GM18873 (cell line): ENCODE data around the gene WDR44.
"Not testable (repeated sequence)": the region's sequence is repeated elsewhere in the genome, so short reads cannot be mapped to it uniquely, and the experiment has no call there.

ENCODE experiments used
- ATAC-seq: cut with Tn5 transposase; IDR thresholded peaks from one replicate; pipeline ENCODE4 v1.9.1; 2021; ENCODE audit warnings: mild to moderate bottlenecking, moderate library complexity, moderate number of reproducible peaks; ENCODE audit not compliant: unreplicated experiment, low FRiP score

Gene WDR44

DNA sequence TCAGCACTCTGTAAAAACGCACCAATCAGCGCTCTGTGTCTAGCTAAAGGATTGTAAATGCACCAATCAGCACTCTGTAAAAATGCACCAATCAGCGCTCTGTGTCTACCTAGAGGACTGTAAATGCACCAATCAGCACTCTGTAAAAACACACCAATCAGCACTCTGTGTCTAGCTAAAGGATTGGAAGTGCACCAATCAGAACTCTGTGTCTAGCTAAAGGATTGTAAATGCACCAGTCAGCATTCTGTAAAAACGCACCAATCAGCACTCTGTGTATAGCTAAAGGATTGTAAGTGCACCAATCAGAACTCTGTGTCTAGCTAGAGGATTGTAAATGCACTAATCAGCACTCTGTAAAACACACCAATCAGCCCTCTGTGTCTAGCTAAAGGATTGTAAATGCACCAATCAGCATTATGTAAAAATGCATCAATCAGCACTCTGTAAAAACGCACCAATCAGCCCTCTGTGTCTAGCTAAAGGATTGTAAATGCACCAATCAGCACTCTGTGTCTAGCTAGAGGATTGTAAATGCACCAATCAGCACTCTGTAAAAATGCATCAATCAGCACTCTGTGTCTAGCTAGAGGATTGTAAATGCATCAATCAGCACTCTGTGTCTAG lies 124.9 kb downstream of the WDR44 start:
- ATAC-seq = not testable (repeated sequence)

DNA sequence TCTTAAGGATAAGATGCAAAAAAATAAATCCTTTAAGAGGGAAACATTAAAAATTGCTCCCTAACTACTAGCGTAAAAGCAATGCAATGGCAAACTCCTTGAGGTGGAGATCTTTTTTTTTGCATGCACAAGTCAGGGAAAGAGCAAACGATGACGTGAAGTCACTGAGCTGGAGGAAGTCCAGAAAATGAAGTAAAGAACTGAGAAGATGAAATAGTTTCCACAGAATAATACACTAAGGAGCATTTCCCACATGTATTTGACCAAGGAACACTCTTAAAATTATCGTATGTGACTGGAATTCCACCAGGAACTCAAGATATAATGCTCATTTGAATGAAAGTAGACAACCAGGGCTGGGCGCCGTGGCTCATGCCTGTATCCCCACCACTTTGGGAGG lies 128.7 kb downstream of the WDR44 start:
- no peak for ATAC-seq

DNA sequence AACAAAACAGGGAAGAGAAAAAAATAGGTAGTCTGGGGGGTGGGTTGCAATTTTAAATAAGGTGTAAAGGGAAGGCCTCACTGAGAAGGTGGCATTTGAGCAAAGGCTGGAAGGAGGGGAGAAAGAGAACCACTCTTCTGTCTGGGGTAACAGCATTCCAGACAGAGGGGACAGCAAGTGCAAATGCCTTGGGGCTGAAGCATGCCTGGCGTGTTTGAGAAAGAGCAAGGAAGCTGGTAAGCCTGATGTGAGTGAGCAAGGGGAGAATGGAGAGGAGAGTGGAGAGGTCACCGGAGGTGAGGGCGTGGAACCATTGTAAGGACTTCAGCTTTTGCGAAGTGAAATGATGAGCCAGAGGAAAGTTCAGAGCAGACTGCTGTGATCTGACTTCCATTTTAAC lies 130.0 kb downstream of the WDR44 start:
- no peak for ATAC-seq

DNA sequence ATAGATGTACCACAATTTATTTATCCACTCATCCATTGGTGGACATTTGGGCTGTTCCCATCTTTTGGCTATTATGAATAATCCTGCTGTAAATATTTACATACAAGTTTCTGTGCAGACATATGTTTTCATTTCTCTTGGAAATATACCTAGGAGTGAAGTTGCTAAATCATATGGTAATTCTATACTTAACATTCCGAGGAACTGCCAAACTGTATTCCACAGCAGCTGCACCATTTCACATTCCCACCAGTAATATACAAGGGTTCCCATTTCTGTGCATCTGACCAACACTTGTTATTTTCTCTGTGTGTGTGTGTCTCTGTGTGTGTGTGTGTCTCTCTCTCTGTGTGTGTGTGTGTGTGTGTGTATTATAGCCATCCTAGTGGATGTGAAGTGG lies 134.3 kb downstream of the WDR44 start:
- no peak for ATAC-seq

- ATAC-seq = not testable (repeated sequence)
Observed at GRCh38 chrX:118482384-118482783, 136.5 kb downstream of the WDR44 start.

DNA sequence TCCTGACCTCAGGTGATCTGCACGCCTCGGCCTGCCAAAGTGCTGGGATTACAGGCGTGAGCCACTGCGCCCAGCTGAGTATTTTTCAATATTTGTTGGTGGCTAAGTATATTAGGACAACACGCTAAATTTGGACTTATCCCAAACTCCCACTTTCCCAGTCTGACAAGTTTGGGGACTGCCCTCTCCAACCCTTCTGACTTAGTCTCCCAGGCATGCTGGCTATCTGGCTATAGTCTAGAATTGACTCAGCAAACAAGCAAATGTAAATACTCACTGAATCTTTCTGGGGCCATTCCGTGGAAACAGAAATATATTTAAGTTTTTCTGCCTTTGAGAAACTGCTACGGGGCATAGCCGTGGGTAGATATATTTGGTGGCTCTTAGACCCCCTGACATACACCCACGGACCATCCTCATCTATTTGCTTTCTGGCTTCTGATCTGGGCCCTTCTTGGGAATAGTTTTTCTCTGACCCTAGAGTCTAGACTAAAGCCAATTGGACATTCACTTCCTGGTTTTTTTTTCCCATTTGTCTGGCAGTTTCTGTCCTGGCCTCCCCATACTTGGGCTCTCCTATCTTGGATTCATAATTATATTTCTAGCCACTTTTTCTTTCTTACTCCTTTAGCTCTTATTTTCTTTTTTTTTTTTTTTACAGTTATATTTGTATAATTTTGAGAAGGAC lies 138.5 kb downstream of the WDR44 start:
- no peak for ATAC-seq

- not testable (repeated sequence) for ATAC-seq
Observed at GRCh38 chrX:118486693-118487092, 140.8 kb downstream of the WDR44 start.

DNA sequence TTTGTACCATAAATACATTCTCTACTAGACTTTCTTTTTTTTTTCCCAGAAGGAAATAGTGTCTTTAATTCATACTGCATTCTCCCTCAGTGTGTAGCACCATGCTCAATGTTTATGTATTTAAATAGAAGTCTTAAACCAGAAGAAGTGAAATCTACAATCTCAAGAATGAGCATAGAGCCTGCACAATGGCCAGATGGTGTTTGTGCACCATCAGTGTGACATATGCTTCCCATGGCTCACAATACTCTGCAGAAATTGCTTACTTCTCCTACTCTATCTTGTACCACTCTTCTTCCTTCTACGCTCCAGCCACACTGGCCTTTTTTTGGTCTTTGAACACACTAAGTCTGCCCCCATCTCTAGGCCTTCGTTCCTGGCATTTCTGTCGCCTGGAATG lies 147.1 kb downstream of the WDR44 start:
- no peak for ATAC-seq

DNA sequence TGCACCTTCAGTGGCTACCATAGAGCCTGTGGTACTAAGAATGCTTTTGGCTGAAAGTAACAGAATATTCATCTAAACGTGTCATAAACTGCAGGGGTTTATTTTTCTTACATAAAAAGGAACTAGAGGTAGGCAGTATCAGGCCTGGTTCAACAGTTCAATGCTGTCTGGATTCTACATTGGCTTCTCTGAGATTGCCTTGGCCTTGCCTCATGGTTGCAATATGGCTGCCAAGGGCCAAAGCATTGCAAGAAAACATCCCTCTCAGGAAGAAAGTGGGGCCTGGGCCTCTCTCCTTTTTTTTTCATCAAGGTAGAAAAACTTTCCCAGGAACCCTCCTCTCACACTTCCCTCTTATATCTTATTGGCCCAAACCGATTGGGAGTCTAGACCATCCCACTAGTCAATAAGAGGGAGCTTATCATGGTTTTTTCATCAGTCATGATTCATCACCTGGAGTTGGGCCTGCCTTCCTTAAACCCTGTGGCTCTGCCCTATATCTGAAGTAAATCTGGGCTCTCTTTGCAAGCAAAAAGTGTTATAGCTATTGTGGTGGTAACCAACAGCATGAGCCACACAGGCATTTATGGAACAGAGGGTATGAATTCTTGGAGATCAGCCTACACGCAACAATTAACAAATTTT lies 147.9 kb downstream of the WDR44 start:
- ATAC-seq = no peak

DNA sequence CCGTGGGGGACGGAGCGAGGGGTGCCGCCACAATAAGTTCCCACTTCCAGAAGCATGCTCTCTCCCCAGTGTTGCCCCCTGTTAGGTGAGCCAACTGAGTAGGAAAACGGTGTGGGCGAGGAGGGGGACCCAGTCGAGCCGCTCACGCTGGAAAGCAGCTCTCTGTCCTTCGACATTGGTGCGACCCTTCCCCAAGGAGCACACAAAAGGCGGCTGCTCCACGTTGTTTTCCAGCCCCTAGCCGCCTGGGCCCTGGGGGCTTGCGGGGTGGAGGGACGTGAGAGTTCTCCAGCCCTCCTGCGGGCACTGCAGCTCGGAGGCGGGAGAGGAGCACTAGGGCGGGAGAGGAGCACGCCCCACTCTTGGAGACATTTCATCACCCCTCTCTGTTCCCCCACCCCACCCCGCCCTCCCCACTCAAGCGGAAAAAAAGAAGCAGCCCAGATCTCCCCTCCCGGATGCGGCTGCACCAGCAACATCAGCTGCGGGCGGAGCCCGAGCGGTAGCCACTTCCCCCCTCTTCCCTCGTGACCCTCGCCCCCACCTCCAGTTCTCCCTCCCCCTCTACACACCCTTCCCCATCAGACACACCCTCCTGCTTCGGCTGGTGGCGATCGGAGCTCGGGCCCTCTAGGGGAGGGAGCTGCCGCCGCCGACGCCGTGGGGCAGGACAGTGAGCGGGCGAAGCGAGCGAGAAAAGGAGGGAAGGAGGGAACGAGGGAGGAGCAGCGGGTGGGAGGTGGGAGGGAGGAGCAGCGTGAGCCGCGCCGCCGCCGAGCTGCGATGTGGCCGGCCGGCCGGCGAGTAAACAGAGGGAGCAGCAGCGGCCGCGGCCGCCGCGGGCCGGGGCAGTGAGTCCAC lies 149.4 kb downstream of the WDR44 start, which contains the start of gene DOCK11:
TSS of gene DOCK11 (plus strand) at position 755 of the 861 bp plus-strand sequence. CDS start 157 bp downstream, outside the sequence.
- ATAC-seq = peak; percentile 49

GRCh38 chrX:118495958-118496762 lies 150.3 kb downstream of the WDR44 start:
- peak; percentile 63 for ATAC-seq

DNA sequence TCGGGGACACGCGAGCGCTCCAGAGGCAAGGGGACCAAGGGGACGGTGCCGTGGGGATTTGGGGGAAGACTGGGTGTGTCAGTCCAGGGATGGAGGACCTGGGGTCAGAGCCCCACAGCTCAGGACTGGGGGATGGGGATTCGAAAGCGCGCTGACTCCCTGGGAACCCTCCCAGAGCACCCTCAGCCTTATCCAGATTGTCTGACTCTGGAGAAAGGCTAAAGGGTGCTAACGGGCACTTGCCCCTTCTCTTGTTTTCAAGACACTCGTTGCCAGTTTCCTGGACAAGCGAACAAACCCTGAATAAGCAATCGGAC lies 150.8 kb downstream of the WDR44 start:
- ATAC-seq = peak; percentile 7

DNA sequence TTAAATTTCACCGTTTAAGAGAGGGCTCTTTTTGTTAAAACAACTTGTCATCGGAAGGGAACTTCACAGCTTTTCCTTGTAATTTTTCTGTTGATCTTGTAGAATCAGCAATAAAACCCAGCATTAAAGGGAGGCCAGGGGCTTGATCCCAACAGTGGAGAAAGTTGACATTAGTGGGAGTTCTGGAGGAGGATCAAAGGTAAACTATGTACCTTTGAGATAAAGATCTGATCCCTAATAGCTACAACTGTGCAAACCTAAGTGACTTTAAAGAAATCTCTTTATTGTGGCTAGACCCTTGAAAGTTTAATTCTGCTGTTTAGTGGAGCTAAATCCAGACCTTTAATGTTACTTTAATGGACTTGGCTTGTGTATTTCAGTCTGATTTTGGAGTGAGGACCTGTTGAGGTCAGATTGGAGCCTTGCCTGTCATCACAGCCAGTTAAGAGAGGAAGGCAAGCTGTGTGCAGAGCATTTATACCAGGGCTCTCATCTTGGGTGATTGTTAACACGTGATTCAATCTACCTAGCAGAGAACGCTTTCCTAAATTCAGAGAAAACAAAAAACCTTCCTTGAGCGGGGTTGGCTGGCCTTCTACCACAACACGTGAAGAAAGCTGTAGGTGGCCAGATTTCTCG lies 151.4 kb downstream of the WDR44 start:
- ATAC-seq = no peak

DNA sequence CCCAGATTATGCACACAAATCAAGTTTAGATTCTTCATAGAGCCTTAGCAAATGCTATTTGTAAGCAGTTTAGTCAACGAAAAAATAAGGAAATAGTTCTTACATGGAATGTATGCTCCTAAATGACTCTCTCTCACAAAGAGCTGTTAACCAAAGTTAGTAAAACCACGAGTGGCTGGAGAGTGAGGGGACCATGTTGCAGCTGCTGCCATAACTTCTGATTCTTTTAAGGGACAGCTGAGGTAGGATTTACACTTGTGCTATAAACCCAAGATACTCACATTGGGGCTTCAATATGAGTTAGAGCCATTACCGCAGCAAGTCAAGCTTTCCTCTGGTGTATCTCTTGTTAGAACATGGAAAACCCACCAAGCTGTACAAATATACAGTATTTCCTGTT lies 152.4 kb downstream of the WDR44 start:
- ATAC-seq = no peak

DNA sequence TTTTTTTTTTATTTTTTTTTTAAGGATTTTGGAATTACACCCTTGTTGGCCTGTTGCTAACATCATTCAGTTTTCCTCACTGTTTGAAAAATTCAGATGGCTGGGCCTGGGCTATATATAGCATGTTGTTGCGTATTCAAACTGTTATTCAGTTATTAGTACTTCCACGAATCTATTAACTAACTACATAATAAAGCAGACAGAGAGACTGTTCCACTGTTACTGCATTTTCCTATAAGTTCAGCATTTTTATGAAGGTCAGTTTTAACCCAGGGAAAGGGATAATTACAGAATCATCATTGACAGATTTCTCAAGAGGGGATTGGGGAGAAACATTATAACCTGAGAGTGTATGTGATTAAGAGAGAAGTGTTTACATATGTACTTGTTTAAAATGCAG lies 152.8 kb downstream of the WDR44 start:
- ATAC-seq = no peak

- no peak for ATAC-seq
Observed at GRCh38 chrX:118499295-118499694, 153.4 kb downstream of the WDR44 start.
